IMR-90 (cell line): Measurements from ENCODE around the gene CAPN5.

Experiments
- CHD1 ChIP-seq: IDR thresholded peaks from 2 replicates; pipeline ENCODE4 v1.6.1; 2012; ENCODE audit warnings: low read depth, low read length, improper control_type of control experiment
- CTCF ChIP-seq: conservative IDR thresholded peaks from 2 replicates; pipeline ENCODE4 v1.5.1; 2012; ENCODE audit warnings: mild to moderate bottlenecking, low read depth, low read length, improper control_type of control experiment
- FOS ChIP-seq: fragments of 150-350 bp; IDR thresholded peaks from 2 replicates; pipeline ENCODE4 v1.6.1; 2016; ENCODE audit warnings: low read depth, low read length
- MAZ ChIP-seq: IDR thresholded peaks from 2 replicates; pipeline ENCODE4 v1.6.1; 2012; ENCODE audit warnings: low read depth, mild to moderate bottlenecking, low read length, improper control_type of control experiment, moderate library complexity, borderline replicate concordance
- POLR2A ChIP-seq: IDR thresholded peaks from 2 replicates; pipeline ENCODE4 v1.6.1; 2012; ENCODE audit warnings: mild to moderate bottlenecking, low read depth, low read length
- RAD21 ChIP-seq: IDR thresholded peaks from 2 replicates; pipeline ENCODE4 v1.6.1; 2012; ENCODE audit warnings: low read length, improper control_type of control experiment
- TF ChIP-seq, protein P1 (sequence below): fragments of 150-350 bp; IDR thresholded peaks from 2 replicates; pipeline ENCODE4 v1.6.1; 2016; ENCODE audit warnings: low read depth, mild to moderate bottlenecking, low read length, moderate library complexity, borderline replicate concordance

GRCh38 chr11:77122576-77123212 lies 55.9 kb downstream of the CAPN5 start:
- TF ChIP-seq, protein P1, sequence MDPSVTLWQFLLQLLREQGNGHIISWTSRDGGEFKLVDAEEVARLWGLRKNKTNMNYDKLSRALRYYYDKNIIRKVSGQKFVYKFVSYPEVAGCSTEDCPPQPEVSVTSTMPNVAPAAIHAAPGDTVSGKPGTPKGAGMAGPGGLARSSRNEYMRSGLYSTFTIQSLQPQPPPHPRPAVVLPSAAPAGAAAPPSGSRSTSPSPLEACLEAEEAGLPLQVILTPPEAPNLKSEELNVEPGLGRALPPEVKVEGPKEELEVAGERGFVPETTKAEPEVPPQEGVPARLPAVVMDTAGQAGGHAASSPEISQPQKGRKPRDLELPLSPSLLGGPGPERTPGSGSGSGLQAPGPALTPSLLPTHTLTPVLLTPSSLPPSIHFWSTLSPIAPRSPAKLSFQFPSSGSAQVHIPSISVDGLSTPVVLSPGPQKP, result no peak
- no peak for TF ChIP-seq CTCF
- TF ChIP-seq CHD1, result no peak
- no peak for TF ChIP-seq RAD21
- no peak for TF ChIP-seq MAZ
- no peak for TF ChIP-seq POLR2A
- no peak for TF ChIP-seq FOS
